IMR-90 (cell line): Measurements from ENCODE around the gene PEX7. TPM values are rescaled to one million over a fixed set of nuclear protein-coding genes. Genes with fewer than 3 reads are reported as not detected.
"Not testable (repeated sequence)": the region's sequence is repeated elsewhere in the genome, so short reads cannot be mapped to it uniquely, and the experiment has no call there.

Source experiments
- ATAC-seq: fragments of 200-7000 bp; cut with Tn5 transposase; 2 replicates; pipeline ENCODE4 v1.9.1; 2020; ENCODE audit warnings: low read depth, mild to moderate bottlenecking, moderate library complexity
- BruUV-seq: library from RNA; stranded (reverse); fragments of 400-500 nt; replicated peaks from 2 replicates; lab custom pipeline; 2021; lab: Mats Ljungman, UMichigan
- CTCF ChIA-PET: fragments of 300-600 bp; formaldehyde crosslinking; extraction: SDS; loops from one replicate; lab custom pipeline; 2021; ENCODE audit warnings: antibody characterized with exemption; lab: Yijun Ruan, JAX
- POLR2A ChIA-PET: fragments of 300-600 bp; sonication (Branson Sonifier 250); formaldehyde crosslinking; loops from one replicate; lab custom pipeline; 2022; ENCODE audit warnings: antibody characterized with exemption; ENCODE audit not compliant: unreplicated experiment; lab: Charles Lee
- DNase-seq: peaks from one replicate; pipeline ENCODE4 v3.0.0; 2013
- H2AFZ ChIP-seq: replicated peaks from 2 replicates; pipeline ENCODE3; 2013; ENCODE audit warnings: low read length, mild to moderate bottlenecking; ENCODE audit not compliant: poor library complexity
- H2AK5ac ChIP-seq: 2 replicates; pipeline ENCODE4 v1.6.1; 2013; ENCODE audit warnings: low read depth, low read length, inconsistent platforms
- H2AK9ac ChIP-seq: replicated peaks from 2 replicates; pipeline ENCODE3; 2013; ENCODE audit warnings: mild to moderate bottlenecking, low read depth, low read length, moderate library complexity; ENCODE audit not compliant: poor library complexity
- H2BK120ac ChIP-seq: 2 replicates; pipeline ENCODE4 v1.6.1; 2013; ENCODE audit warnings: low read depth, low read length, inconsistent platforms
- H2BK15ac ChIP-seq: 3 replicates; pipeline ENCODE4 v1.6.1; 2013; ENCODE audit warnings: low read depth, low read length, inconsistent platforms
- H2BK20ac ChIP-seq: 2 replicates; pipeline ENCODE4 v1.6.1; 2013; ENCODE audit warnings: low read depth, mild to moderate bottlenecking, inconsistent platforms, low read length, moderate library complexity
- H2BK5ac ChIP-seq: 2 replicates; pipeline ENCODE4 v1.6.1; 2013; ENCODE audit warnings: mild to moderate bottlenecking, low read depth, low read length, inconsistent platforms; ENCODE audit not compliant: poor library complexity, severe bottlenecking
- H3K14ac ChIP-seq: replicated peaks from 2 replicates; pipeline ENCODE4 v1.6.1; 2013; ENCODE audit warnings: low read depth, low read length, inconsistent platforms
- H3K18ac ChIP-seq: 2 replicates; pipeline ENCODE4 v1.6.1; 2013; ENCODE audit warnings: low read depth, low read length, control low read depth
- H3K23ac ChIP-seq: 2 replicates; pipeline ENCODE4 v1.6.1; 2013; ENCODE audit warnings: low read depth, low read length, inconsistent platforms
- H3K27ac ChIP-seq: 2 replicates; pipeline ENCODE4 v1.5.1; 2013; ENCODE audit warnings: mild to moderate bottlenecking, control low read depth, low read length; ENCODE audit not compliant: insufficient read depth
- H3K27me3 ChIP-seq: 2 replicates; pipeline ENCODE4 v1.6.1; 2013; ENCODE audit warnings: low read length; ENCODE audit not compliant: control insufficient read depth, insufficient read depth
- H3K36me3 ChIP-seq: 2 replicates; pipeline ENCODE4 v1.6.1; 2013; ENCODE audit warnings: low read length, mixed read lengths; ENCODE audit not compliant: control insufficient read depth, insufficient read depth
- H3K4ac ChIP-seq: 2 replicates; pipeline ENCODE4 v1.6.1; 2013; ENCODE audit warnings: low read depth, low read length, inconsistent platforms
- H3K4me1 ChIP-seq: 2 replicates; pipeline ENCODE4 v1.6.1; 2013; ENCODE audit warnings: low read length, mixed read lengths; ENCODE audit not compliant: control insufficient read depth, insufficient read depth
- H3K4me2 ChIP-seq: 2 replicates; pipeline ENCODE4 v1.6.1; 2013; ENCODE audit warnings: low read depth, mild to moderate bottlenecking, control low read depth, low read length, moderate library complexity
- H3K4me3 ChIP-seq: 2 replicates; pipeline ENCODE4 v1.5.1; 2013; ENCODE audit warnings: low read depth, mild to moderate bottlenecking, control low read depth, low read length, moderate library complexity; ENCODE audit not compliant: insufficient read depth
- H3K56ac ChIP-seq: 2 replicates; pipeline ENCODE4 v1.6.1; 2013; ENCODE audit warnings: low read length, inconsistent platforms; ENCODE audit not compliant: insufficient read depth; ENCODE audit errors: extremely low read depth
- H3K79me1 ChIP-seq, 2 experiments: 2 replicates each; pipeline ENCODE4 v1.6.1; 2013; ENCODE audit warnings: low read length in 2 of 2, inconsistent platforms in 1 of 2, low read depth in 1 of 2
- H3K9ac ChIP-seq: 2 replicates; pipeline ENCODE4 v1.6.1; 2013; ENCODE audit warnings: low read depth, low read length, control low read depth
- H3K9me1 ChIP-seq: 2 replicates; pipeline ENCODE4 v1.6.1; 2013; ENCODE audit warnings: low read length, inconsistent platforms; ENCODE audit not compliant: insufficient read depth
- H3K9me3 ChIP-seq: 2 replicates; pipeline ENCODE4 v1.6.1; 2013; ENCODE audit warnings: low read length; ENCODE audit not compliant: control insufficient read depth, insufficient read depth
- H4K20me1 ChIP-seq: 2 replicates; pipeline ENCODE4 v1.6.1; 2013; ENCODE audit warnings: low read length, inconsistent platforms; ENCODE audit not compliant: insufficient read depth
- H4K5ac ChIP-seq: 2 replicates; pipeline ENCODE4 v1.6.1; 2013; ENCODE audit warnings: mild to moderate bottlenecking, low read depth, low read length, control low read depth
- H4K8ac ChIP-seq, 2 experiments: 2 replicates each; pipeline ENCODE4 v1.6.1; 2013; ENCODE audit warnings: low read depth in 2 of 2, low read length in 2 of 2, control low read depth in 1 of 2, inconsistent platforms in 1 of 2
- H4K91ac ChIP-seq: 2 replicates; pipeline ENCODE4 v1.6.1; 2013; ENCODE audit warnings: low read depth, low read length, inconsistent platforms; ENCODE audit not compliant: insufficient read depth
- WGBS, 2 experiments: methylation state at CpG; one replicate each; pipeline versions ENCODE4 v1.1.5 to v1.1.7; 2013; ENCODE audit warnings: missing lambda C conversion rate in 2 of 2; ENCODE audit not compliant: insufficient read length in 1 of 2; ENCODE audit errors: extremely low coverage in 2 of 2; 5-methylcytosine and 5-hydroxymethylcytosine counted together
- dilution Hi-C: fragments of 300-500 bp; cut with HindIII; formaldehyde crosslinking; loops from one replicate; pipeline ENCODE4 v1.14.3; 2018; ENCODE audit warnings: low sequenced_read_pairs; ENCODE audit not compliant: unreplicated experiment
- in situ Hi-C: fragments of 300-500 bp; cut with MboI; formaldehyde crosslinking; loops from 3 replicates; pipeline ENCODE4 v1.14.3; 2019; ENCODE audit warnings: low sequenced_read_pairs, inconsistent platforms, mixed read lengths
- intact Hi-C: fragments of 100-400 bp; cut with micrococcal nuclease; formaldehyde crosslinking; loops from 2 replicates; pipeline ENCODE4 v1.10.0; 2022
- polyA plus RNA-seq, 3 experiments: library from polyadenylated mRNA; depleted of rRNA; stranded (reverse); fragments of >200 nt; gene quantifications; 2 replicates each; pipeline ENCODE4 v1.2.3, GENCODE V29; 2012; ENCODE audit warnings: low replicate concordance in 1 of 3
- total RNA-seq: library from RNA; depleted of rRNA; stranded (reverse); fragments of >200 nt; gene quantifications from 2 replicates; pipeline ENCODE4 v1.2.3, GENCODE V29; 2012

Gene PEX7
- total and polyA plus RNA-seq, 2 of the 4 experiments (the other 2 are of a cell fraction) = 5.4 to 7.0 TPM

- H2AK9ac ChIP-seq, H2BK15ac ChIP-seq, H3K4me3 ChIP-seq, ATAC-seq, H4K20me1 ChIP-seq, DNase-seq, H2BK120ac ChIP-seq, H2BK5ac ChIP-seq, H3K9me1 ChIP-seq, BruUV-seq, H4K91ac ChIP-seq, dilution Hi-C loops, H3K56ac ChIP-seq, H3K18ac ChIP-seq, H3K23ac ChIP-seq, H2AK5ac ChIP-seq, H3K14ac ChIP-seq, H3K4me1 ChIP-seq, H2BK20ac ChIP-seq, POLR2A ChIA-PET, intact Hi-C loops, H3K27ac ChIP-seq, H4K8ac ChIP-seq, H3K36me3 ChIP-seq, H3K9ac ChIP-seq, H3K27me3 ChIP-seq, in situ Hi-C loops, CTCF ChIA-PET, H3K79me1 ChIP-seq, H2AFZ ChIP-seq, H3K4ac ChIP-seq, H4K5ac ChIP-seq, H3K4me2 ChIP-seq, H3K9me3 ChIP-seq: not testable (repeated sequence)
- WGBS, 2 experiments = no CpG with 5 or more reads among the region's 1 CpG
Measured at GRCh38 chr6:136815608-136816007, 6.8 kb upstream of the PEX7 start.
